ENCODE measurements around the gene KMT2A.

Gene KMT2A

GRCh38 chr11:118497831-118498230, 61.5 kb downstream of the KMT2A start:
- no peak for TF ChIP-seq CTCF (conservative IDR thresholded peaks at IDR 0.05; ENCODE audit: low read depth)
- CTCF ChIA-PET, result no interaction called here
- DNase-seq (ENCODE audit: low spot score), result no peak
- POLR2A ChIA-PET (ENCODE audit: low non-redundant PET), result no interaction called here
- H3K27ac ChIP-seq, result no peak overlapping the region

DNA sequence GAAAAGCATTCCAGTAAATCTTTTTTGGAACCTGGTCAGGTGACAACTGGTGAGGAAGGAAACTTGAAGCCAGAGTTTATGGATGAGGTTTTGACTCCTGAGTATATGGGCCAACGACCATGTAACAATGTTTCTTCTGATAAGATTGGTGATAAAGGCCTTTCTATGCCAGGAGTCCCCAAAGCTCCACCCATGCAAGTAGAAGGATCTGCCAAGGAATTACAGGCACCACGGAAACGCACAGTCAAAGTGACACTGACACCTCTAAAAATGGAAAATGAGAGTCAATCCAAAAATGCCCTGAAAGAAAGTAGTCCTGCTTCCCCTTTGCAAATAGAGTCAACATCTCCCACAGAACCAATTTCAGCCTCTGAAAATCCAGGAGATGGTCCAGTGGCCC, 66.9 kb downstream of the KMT2A start:
- TF ChIP-seq CTCF (conservative IDR thresholded peaks at IDR 0.05; ENCODE audit: low read depth), result no peak
- POLR2A ChIA-PET (ENCODE audit: low non-redundant PET), result no interaction called here
- CTCF ChIA-PET, result no interaction called here
- DNase-seq (ENCODE audit: low spot score), result no peak
- no peak overlapping the region for H3K27ac ChIP-seq

GRCh38 chr11:118511601-118512000, 75.3 kb downstream of the KMT2A start:
- ChIA-PET CTCF (no interaction called here), POLR2A (ENCODE audit: low non-redundant PET) (no interaction called here)
- TF ChIP-seq CTCF (conservative IDR thresholded peaks at IDR 0.05; ENCODE audit: low read depth), result no peak
- DNase-seq (ENCODE audit: low spot score), result no peak
- H3K27ac ChIP-seq, result no peak overlapping the region

DNA sequence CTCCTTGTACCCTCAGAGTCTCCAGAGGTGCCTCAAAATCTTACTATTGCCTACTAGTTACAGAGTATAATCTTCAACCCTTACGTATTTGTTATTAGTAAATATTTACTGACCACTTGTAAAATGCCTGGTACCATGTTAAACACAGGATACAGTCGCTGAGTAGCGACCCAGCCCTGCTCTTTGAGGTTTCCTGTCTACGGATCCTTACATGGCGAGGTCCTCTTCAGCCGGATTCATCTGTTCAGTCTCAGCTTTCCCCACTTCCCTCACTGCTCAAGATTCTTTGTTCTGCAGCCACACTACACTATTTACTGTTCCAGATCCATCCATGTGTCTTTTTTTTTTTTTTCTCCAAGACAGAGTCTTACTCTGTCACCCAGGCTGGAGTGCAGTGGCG, 77.8 kb downstream of the KMT2A start:
- no peak overlapping the region for H3K27ac ChIP-seq
- CTCF ChIA-PET, result no interaction called here
- POLR2A ChIA-PET (ENCODE audit: low non-redundant PET), result no interaction called here
- TF ChIP-seq CTCF (conservative IDR thresholded peaks at IDR 0.05; ENCODE audit: low read depth), result no peak
- no peak for DNase-seq (ENCODE audit: low spot score)

DNA sequence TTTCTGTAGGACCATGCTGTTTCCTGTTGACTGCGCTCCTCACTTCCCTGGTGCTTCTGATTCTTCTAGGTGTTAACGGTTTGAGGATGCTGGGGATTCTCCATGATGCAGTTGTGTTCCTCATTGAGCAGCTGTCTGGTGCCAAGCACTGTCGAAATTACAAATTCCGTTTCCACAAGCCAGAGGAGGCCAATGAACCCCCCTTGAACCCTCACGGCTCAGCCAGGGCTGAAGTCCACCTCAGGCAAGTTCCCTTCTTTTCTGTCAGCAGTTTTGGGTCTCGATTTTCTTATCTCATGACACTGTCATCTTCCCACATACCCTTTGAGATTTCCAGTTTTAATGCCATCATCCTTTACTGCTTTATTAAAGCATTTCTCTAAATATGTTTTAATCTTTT, 83.3 kb downstream of the KMT2A start:
- CTCF ChIA-PET, result no interaction called here
- no peak for DNase-seq (ENCODE audit: low spot score)
- no peak for TF ChIP-seq CTCF (conservative IDR thresholded peaks at IDR 0.05; ENCODE audit: low read depth)
- POLR2A ChIA-PET (ENCODE audit: low non-redundant PET), result no interaction called here
- H3K27ac ChIP-seq, result no peak overlapping the region

DNA sequence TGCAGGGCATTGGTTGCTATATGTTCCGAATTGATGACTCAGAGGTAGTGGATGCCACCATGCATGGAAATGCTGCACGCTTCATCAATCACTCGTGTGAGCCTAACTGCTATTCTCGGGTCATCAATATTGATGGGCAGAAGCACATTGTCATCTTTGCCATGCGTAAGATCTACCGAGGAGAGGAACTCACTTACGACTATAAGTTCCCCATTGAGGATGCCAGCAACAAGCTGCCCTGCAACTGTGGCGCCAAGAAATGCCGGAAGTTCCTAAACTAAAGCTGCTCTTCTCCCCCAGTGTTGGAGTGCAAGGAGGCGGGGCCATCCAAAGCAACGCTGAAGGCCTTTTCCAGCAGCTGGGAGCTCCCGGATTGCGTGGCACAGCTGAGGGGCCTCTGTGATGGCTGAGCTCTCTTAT, 85.6 kb downstream of the KMT2A start:
- CTCF ChIA-PET, result no interaction called here
- DNase-seq (ENCODE audit: low spot score), result no peak
- H3K27ac ChIP-seq, result no peak overlapping the region; the same call in 1 of the 2 replicates
- POLR2A ChIA-PET (ENCODE audit: low non-redundant PET), result no interaction called here
- TF ChIP-seq CTCF (conservative IDR thresholded peaks at IDR 0.05; ENCODE audit: low read depth), result no peak

DNA sequence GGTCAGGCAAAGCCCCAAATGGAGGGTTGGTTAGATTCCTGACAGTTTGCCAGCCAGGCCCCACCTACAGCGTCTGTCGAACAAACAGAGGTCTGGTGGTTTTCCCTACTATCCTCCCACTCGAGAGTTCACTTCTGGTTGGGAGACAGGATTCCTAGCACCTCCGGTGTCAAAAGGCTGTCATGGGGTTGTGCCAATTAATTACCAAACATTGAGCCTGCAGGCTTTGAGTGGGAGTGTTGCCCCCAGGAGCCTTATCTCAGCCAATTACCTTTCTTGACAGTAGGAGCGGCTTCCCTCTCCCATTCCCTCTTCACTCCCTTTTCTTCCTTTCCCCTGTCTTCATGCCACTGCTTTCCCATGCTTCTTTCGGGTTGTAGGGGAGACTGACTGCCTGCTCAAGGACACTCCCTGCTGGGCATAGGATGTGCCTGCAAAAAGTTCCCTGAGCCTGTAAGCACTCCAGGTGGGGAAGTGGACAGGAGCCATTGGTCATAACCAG, 86.3 kb downstream of the KMT2A start:
- H3K27ac ChIP-seq, result no peak overlapping the region; the same call in 1 of the 2 replicates
- CTCF ChIA-PET, result interaction anchor here (0.7 kb wide), 1 partner anchor 78 kb away, joined by 3 read pairs; no protein-coding TSS in a partner anchor
- POLR2A ChIA-PET (ENCODE audit: low non-redundant PET), result no interaction called here
- DNase-seq (ENCODE audit: low spot score), result no peak
- TF ChIP-seq CTCF (conservative IDR thresholded peaks at IDR 0.05; ENCODE audit: low read depth), result peak; percentile 26
